ENCODE data around the gene UBE4A. TPM values are rescaled to one million over a fixed set of nuclear protein-coding genes. Genes with fewer than 3 reads are reported as not detected.

UBE4A gene
- polyA plus RNA-seq, 1 donor (not counting 4 experiments of a cell fraction or from before 2014, with no cell fraction given) = 19.5 TPM

DNA sequence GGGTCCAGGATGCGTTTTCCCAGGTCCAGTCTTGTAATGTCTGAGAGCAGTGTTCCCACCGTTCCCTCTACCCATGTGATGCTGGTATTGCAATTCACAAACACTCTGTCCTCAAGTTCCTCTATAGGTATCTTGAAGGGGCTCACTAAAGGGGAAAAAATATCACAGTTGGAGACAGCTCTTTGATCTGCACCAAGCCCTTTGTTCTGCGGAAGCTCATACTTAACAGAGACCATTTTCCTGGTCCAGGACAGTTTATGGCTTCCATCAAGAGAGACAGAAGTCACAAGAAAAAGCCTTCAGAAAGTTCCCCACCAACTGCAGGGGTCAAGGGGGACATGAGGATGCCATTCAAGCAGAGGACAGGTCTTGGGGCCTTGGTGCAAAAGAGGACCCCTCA lies 19.0 kb upstream of the UBE4A start:
- Histone ChIP-seq H3K4me1 (ENCODE audit: control insufficient read depth, extremely low read depth, insufficient read depth, low read length) (peaks cover 7% of the 10 kb centered on the region), H3K79me2 (ENCODE audit: control insufficient read depth, insufficient read depth, low read length) (no peaks in the 10 kb centered on the region), H3K36me3 (ENCODE audit: control insufficient read depth in 2 of 2, extremely low read depth in 1 of 2, insufficient read depth in 2 of 2, low read length in 2 of 2) (no peaks in the 10 kb centered on the region), H3K4me2 (ENCODE audit: control insufficient read depth, extremely low read depth, insufficient read depth, low read depth, low read length) (no peak overlapping the region), H3K9me3 (ENCODE audit: control insufficient read depth, low read depth, low read length) (no peaks in the 10 kb centered on the region), H3K4me3 (ENCODE audit: control insufficient read depth in 2 of 3, extremely low read depth in 1 of 3, insufficient read depth in 2 of 3, low read depth in 1 of 3, low read length in 3 of 3) (no peak overlapping the region), H3K9me1 (ENCODE audit: control insufficient read depth, extremely low read depth, insufficient read depth, low read length) (no peaks in the 10 kb centered on the region), H3K27me3 (ENCODE audit: control insufficient read depth, extremely low read depth, insufficient read depth, low read length) (peaks cover 2% of the 10 kb centered on the region), H3K27ac (ENCODE audit: control insufficient read depth, insufficient read depth, low read length) (no peak overlapping the region), H3K9ac (ENCODE audit: control insufficient read depth, extremely low read depth, insufficient read depth, low read length) (no peak overlapping the region), H4K20me1 (ENCODE audit: control insufficient read depth, extremely low read depth, insufficient read depth, low read length) (no peaks in the 10 kb centered on the region), H2AFZ (ENCODE audit: control insufficient read depth, low read length) (no peak overlapping the region)
- FAIRE-seq (no peak), DNase-seq (ENCODE audit: low read depth, low spot score) (no peak)
- no peak for TF ChIP-seq EZH2 (IDR thresholded peaks at IDR 0.05; ENCODE audit: low read length)
- TF ChIP-seq, protein P1, sequence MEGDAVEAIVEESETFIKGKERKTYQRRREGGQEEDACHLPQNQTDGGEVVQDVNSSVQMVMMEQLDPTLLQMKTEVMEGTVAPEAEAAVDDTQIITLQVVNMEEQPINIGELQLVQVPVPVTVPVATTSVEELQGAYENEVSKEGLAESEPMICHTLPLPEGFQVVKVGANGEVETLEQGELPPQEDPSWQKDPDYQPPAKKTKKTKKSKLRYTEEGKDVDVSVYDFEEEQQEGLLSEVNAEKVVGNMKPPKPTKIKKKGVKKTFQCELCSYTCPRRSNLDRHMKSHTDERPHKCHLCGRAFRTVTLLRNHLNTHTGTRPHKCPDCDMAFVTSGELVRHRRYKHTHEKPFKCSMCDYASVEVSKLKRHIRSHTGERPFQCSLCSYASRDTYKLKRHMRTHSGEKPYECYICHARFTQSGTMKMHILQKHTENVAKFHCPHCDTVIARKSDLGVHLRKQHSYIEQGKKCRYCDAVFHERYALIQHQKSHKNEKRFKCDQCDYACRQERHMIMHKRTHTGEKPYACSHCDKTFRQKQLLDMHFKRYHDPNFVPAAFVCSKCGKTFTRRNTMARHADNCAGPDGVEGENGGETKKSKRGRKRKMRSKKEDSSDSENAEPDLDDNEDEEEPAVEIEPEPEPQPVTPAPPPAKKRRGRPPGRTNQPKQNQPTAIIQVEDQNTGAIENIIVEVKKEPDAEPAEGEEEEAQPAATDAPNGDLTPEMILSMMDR (optimal IDR thresholded peaks at IDR 0.05 in 1 of 3, IDR thresholded peaks at IDR 0.05 in 1 of 3, conservative IDR thresholded peaks at IDR 0.05 in 1 of 3; ENCODE audit: extremely low read depth in 1 of 3, insufficient read depth in 2 of 3, low read length in 3 of 3) = no peak
- dilution Hi-C loops (cut with MboI; ENCODE audit: extremely low pct_ligation_motif_present, low sequenced_read_pairs) = no loop called here

DNA sequence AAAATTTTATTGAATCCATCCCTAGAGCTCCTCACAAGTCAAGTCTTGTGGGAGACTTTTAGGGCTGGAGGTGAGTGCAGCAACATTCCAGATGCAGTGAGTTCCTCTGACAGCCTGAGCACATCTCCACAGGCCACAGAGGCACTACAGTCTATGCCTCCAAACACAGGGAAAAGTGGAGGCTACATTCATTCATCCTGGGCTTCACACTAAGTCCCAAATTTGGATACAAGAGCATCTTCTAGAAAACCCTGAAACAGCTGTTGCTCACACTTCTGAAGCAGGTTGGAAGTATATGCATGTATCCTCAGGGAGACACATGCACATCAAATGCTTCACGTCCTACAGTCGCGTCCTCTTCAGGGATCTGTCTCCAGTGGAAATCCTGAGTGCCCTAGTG lies 18.1 kb upstream of the UBE4A start:
- H4K20me1 ChIP-seq (ENCODE audit: control insufficient read depth, extremely low read depth, insufficient read depth, low read length) = no peaks in the 10 kb centered on the region
- H3K4me3 ChIP-seq (ENCODE audit: control insufficient read depth in 2 of 3, extremely low read depth in 1 of 3, insufficient read depth in 2 of 3, low read depth in 1 of 3, low read length in 3 of 3) = no peak overlapping the region
- DNase-seq (ENCODE audit: low read depth, low spot score) = no peak
- H3K9me3 ChIP-seq (ENCODE audit: control insufficient read depth, low read depth, low read length) = no peaks in the 10 kb centered on the region
- H2AFZ ChIP-seq (ENCODE audit: control insufficient read depth, low read length) = no peak overlapping the region
- H3K79me2 ChIP-seq (ENCODE audit: control insufficient read depth, insufficient read depth, low read length) = no peaks in the 10 kb centered on the region
- no peak overlapping the region for H3K4me2 ChIP-seq (ENCODE audit: control insufficient read depth, extremely low read depth, insufficient read depth, low read depth, low read length)
- H3K4me1 ChIP-seq (ENCODE audit: control insufficient read depth, extremely low read depth, insufficient read depth, low read length) = peaks cover 7% of the 10 kb centered on the region
- H3K27ac ChIP-seq (ENCODE audit: control insufficient read depth, insufficient read depth, low read length) = no peak overlapping the region
- dilution Hi-C loops (cut with MboI; ENCODE audit: extremely low pct_ligation_motif_present, low sequenced_read_pairs) = no loop called here
- H3K36me3 ChIP-seq (ENCODE audit: control insufficient read depth in 2 of 2, extremely low read depth in 1 of 2, insufficient read depth in 2 of 2, low read length in 2 of 2) = no peaks in the 10 kb centered on the region
- FAIRE-seq = no peak
- no peak overlapping the region for H3K9ac ChIP-seq (ENCODE audit: control insufficient read depth, extremely low read depth, insufficient read depth, low read length)
- TF ChIP-seq EZH2 (IDR thresholded peaks at IDR 0.05; ENCODE audit: low read length) = no peak
- TF ChIP-seq, protein P1 (optimal IDR thresholded peaks at IDR 0.05 in 1 of 3, IDR thresholded peaks at IDR 0.05 in 1 of 3, conservative IDR thresholded peaks at IDR 0.05 in 1 of 3; ENCODE audit: extremely low read depth in 1 of 3, insufficient read depth in 2 of 3, low read length in 3 of 3) = no peak
- H3K9me1 ChIP-seq (ENCODE audit: control insufficient read depth, extremely low read depth, insufficient read depth, low read length) = no peaks in the 10 kb centered on the region
- peaks cover 2% of the 10 kb centered on the region for H3K27me3 ChIP-seq (ENCODE audit: control insufficient read depth, extremely low read depth, insufficient read depth, low read length)

All from keratinocyte (primary cell).